SU-DHL-6 (cell line): Measurements from ENCODE around the gene SH2D3A.

ENCODE experiments used
- CTCF ChIP-seq: fragments of 200-600 bp; sonication (generic); IDR thresholded peaks from one replicate; pipeline ENCODE4 v1.5.1; 2017; ENCODE audit warnings: antibody characterized with exemption, mild to moderate bottlenecking, low read length, moderate library complexity; ENCODE audit not compliant: insufficient read depth, poor library complexity, severe bottlenecking
- EZH2phosphoT487 ChIP-seq: fragments of 200-600 bp; sonication (generic), shearing (Covaris generic); conservative IDR thresholded peaks from 2 replicates; pipeline ENCODE4 v1.6.1; 2018; ENCODE audit warnings: mild to moderate bottlenecking, antibody characterized with exemption, low read length, moderate library complexity, mixed read lengths

GRCh38 chr19:6721773-6722172 is 45.5 kb downstream of the SH2D3A start:
- TF ChIP-seq CTCF (no peak), EZH2phosphoT487 (no peak)
